ENCODE data around the gene RPTOR. TPM values are rescaled to one million over a fixed set of nuclear protein-coding genes. Genes with fewer than 3 reads are reported as not detected.

The RPTOR gene
- total and polyA plus RNA-seq, 2 donors (not counting 3 experiments of a cell fraction or from before 2014, with no cell fraction given) = 10.7 to 41.8 TPM

DNA sequence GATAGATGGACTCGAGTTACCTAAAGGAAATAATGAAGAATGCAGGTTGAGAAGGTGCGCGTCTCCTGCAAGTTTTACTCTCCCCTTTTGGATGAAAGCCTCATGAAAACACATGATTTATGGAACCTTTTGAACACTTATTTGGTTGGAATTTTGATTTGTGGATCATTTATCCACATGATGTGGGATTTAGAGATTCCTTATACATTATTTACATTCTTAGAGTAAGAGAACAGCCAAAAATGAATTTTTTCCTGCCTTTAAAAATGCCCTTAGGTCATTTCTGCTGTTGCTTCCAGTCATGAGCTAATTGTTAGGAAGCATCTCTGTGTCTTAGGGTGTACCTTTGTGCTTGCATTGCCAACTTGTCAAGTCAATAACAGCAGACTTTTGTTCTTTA, 99.9 kb downstream of the RPTOR start:
- DNase-seq (ENCODE audit: low read depth, low spot score) = no peak
- peaks cover 14% of the 10 kb centered on the region for H3K79me2 ChIP-seq (ENCODE audit: control insufficient read depth, insufficient read depth, low read length)
- H3K27me3 ChIP-seq (ENCODE audit: control insufficient read depth in 2 of 2, insufficient read depth in 2 of 2, low read length in 2 of 2) = no peaks in the 10 kb centered on the region
- no peak overlapping the region for H3K4me3 ChIP-seq (replicated peaks in 1 of 3; ENCODE audit: insufficient read depth in 1 of 3, low read depth in 1 of 3, low read length in 3 of 3)
- ChIA-PET CTCF (interaction anchor here (1.3 kb wide), 1 partner anchor 38 kb away, joined by 3 read pairs; no protein-coding TSS in a partner anchor), POLR2A (no interaction called here)
- no peaks in the 10 kb centered on the region for H4K20me1 ChIP-seq (replicated peaks; ENCODE audit: control insufficient read depth, extremely low read depth, insufficient read depth, low read length)
- H3K9me3 ChIP-seq (replicated peaks; ENCODE audit: control insufficient read depth, insufficient read depth, low read length) = no peaks in the 10 kb centered on the region
- FAIRE-seq = no peak
- dilution Hi-C loops (cut with MboI; ENCODE audit: extremely low pct_ligation_motif_present, low sequenced_read_pairs) (no loop called here), intact Hi-C loops (cut with micrococcal nuclease) (no loop called here)
- peaks cover 3% of the 10 kb centered on the region for H3K4me1 ChIP-seq (ENCODE audit: control insufficient read depth, extremely low read depth, insufficient read depth, low read length)
- no peak overlapping the region for H3K9ac ChIP-seq (replicated peaks; ENCODE audit: extremely low read depth, insufficient read depth, low read length)
- H2AFZ ChIP-seq (ENCODE audit: low read depth, low read length) = no peak overlapping the region
- H3K4me2 ChIP-seq (ENCODE audit: insufficient read depth, low read length) = no peak overlapping the region
- BruUV-seq (replicated peaks) = no TSS peak
- TF ChIP-seq POLR2A (IDR thresholded peaks at IDR 0.05; ENCODE audit: low read depth, low read length) (no peak), GATA2 (IDR thresholded peaks at IDR 0.05; ENCODE audit: insufficient read depth, insufficient read length, low read depth, low read length) (no peak), JUN (IDR thresholded peaks at IDR 0.05; ENCODE audit: borderline replicate concordance, insufficient read depth, insufficient read length, low read depth) (no peak), MYC (IDR thresholded peaks at IDR 0.05; ENCODE audit: low read depth, low read length) (no peak), POLR2AphosphoS5 (IDR thresholded peaks at IDR 0.05; ENCODE audit: insufficient read depth, low read depth, low read length) (no peak), EZH2 (IDR thresholded peaks at IDR 0.05; ENCODE audit: borderline replicate concordance, low read depth, low read length, severe bottlenecking) (no peak), FOS (IDR thresholded peaks at IDR 0.05; ENCODE audit: borderline replicate concordance, insufficient read depth, low read length) (no peak)
- TF ChIP-seq, protein P1, sequence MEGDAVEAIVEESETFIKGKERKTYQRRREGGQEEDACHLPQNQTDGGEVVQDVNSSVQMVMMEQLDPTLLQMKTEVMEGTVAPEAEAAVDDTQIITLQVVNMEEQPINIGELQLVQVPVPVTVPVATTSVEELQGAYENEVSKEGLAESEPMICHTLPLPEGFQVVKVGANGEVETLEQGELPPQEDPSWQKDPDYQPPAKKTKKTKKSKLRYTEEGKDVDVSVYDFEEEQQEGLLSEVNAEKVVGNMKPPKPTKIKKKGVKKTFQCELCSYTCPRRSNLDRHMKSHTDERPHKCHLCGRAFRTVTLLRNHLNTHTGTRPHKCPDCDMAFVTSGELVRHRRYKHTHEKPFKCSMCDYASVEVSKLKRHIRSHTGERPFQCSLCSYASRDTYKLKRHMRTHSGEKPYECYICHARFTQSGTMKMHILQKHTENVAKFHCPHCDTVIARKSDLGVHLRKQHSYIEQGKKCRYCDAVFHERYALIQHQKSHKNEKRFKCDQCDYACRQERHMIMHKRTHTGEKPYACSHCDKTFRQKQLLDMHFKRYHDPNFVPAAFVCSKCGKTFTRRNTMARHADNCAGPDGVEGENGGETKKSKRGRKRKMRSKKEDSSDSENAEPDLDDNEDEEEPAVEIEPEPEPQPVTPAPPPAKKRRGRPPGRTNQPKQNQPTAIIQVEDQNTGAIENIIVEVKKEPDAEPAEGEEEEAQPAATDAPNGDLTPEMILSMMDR (IDR thresholded peaks at IDR 0.05; ENCODE audit: extremely low read depth in 1 of 2, insufficient read depth in 1 of 2, low read depth in 1 of 2, low read length in 2 of 2) = no peak
- TF ChIP-seq, protein P2, sequence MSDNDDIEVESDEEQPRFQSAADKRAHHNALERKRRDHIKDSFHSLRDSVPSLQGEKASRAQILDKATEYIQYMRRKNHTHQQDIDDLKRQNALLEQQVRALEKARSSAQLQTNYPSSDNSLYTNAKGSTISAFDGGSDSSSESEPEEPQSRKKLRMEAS (IDR thresholded peaks at IDR 0.05; ENCODE audit: insufficient read depth, insufficient read length) = no peak
- H3K9me1 ChIP-seq (replicated peaks; ENCODE audit: control insufficient read depth, extremely low read depth, insufficient read depth, low read length) = no peaks in the 10 kb centered on the region
- H3K27ac ChIP-seq (ENCODE audit: insufficient read depth, low read depth, low read length) = no peak overlapping the region
- H3K36me3 ChIP-seq (ENCODE audit: control insufficient read depth in 2 of 2, extremely low read depth in 1 of 2, insufficient read depth in 2 of 2, low read length in 2 of 2) = no peaks in the 10 kb centered on the region

All from endothelial cell of umbilical vein (primary cell).